Activated CD4-positive, alpha-beta T cell treated with anti-CD3 and anti-CD28 coated beads, Interleukin-2, Interleukin-6, amounts not matched to agents 100 ng/mL and 50 ng/mL, durations not matched to agents 16 hours and 8 hours (primary cell): ENCODE results near the gene NPHP1.
"Not testable (repeated sequence)": the region's sequence is repeated elsewhere in the genome, so short reads cannot be mapped to it uniquely, and the experiment has no call there.

Experiments used
- DNase-seq: peaks from one replicate; pipeline ENCODE4 v3.0.0-alpha.2; 2020

Gene NPHP1

GRCh38 chr2:110101901-110102803 lies 102.7 kb downstream of the NPHP1 start:
- no peak for DNase-seq

- no peak for DNase-seq
Observed at GRCh38 chr2:110101280-110101844, 103.5 kb downstream of the NPHP1 start.

GRCh38 chr2:110100880-110101279 lies 103.9 kb downstream of the NPHP1 start:
- DNase-seq: not testable (repeated sequence)

- no peak for DNase-seq
Observed at GRCh38 chr2:110100480-110100879, 104.3 kb downstream of the NPHP1 start.

GRCh38 chr2:110099471-110100225 lies 105.2 kb downstream of the NPHP1 start:
- no peak for DNase-seq

GRCh38 chr2:110099038-110099425 lies 105.8 kb downstream of the NPHP1 start:
- no peak for DNase-seq

- DNase-seq: no peak
Observed at GRCh38 chr2:110097506-110098220, 107.2 kb downstream of the NPHP1 start.

- DNase-seq: no peak
Observed at GRCh38 chr2:110095994-110096633, 108.7 kb downstream of the NPHP1 start.

- DNase-seq: not testable (repeated sequence)
Observed at GRCh38 chr2:110094884-110095534, 109.8 kb downstream of the NPHP1 start.

GRCh38 chr2:110093924-110094323 lies 110.9 kb downstream of the NPHP1 start:
- DNase-seq: not testable (repeated sequence)

GRCh38 chr2:110090164-110090563 lies 114.6 kb downstream of the NPHP1 start:
- not testable (repeated sequence) for DNase-seq

GRCh38 chr2:110083757-110084156 lies 121.1 kb downstream of the NPHP1 start:
- not testable (repeated sequence) for DNase-seq

- DNase-seq: not testable (repeated sequence)
Observed at GRCh38 chr2:110083162-110083561, 121.7 kb downstream of the NPHP1 start.

- not testable (repeated sequence) for DNase-seq
Observed at GRCh38 chr2:110078104-110078503, 126.7 kb downstream of the NPHP1 start.

GRCh38 chr2:110075896-110076295 lies 128.9 kb downstream of the NPHP1 start:
- not testable (repeated sequence) for DNase-seq
